PFSK-1 (cell line): ENCODE measurements around the gene PRKAB2.

Source experiments
- FOXP2 ChIP-seq: optimal IDR thresholded peaks from 2 replicates; pipeline ENCODE3; 2011; ENCODE audit warnings: borderline replicate concordance, control low read depth, inconsistent platforms; ENCODE audit not compliant: insufficient read depth; ENCODE audit errors: extremely low read length, extremely low read depth
- POLR2AphosphoS5 ChIP-seq: IDR thresholded peaks from 2 replicates; pipeline ENCODE4 v1.6.1; 2012; ENCODE audit warnings: low read depth, mild to moderate bottlenecking, control low read depth, low read length, moderate library complexity
- REST ChIP-seq, 2 experiments: IDR thresholded peaks; 2 replicates each; pipeline versions ENCODE4 v1.6.1 to v1.8.0; 2011 to 2012; ENCODE audit warnings: low read depth in 2 of 2, low read length in 2 of 2, control low read depth in 1 of 2, inconsistent platforms in 1 of 2, mild to moderate bottlenecking in 1 of 2, moderate library complexity in 1 of 2; ENCODE audit not compliant: insufficient read depth in 1 of 2
- SIN3A ChIP-seq: IDR thresholded peaks from 2 replicates; pipeline ENCODE4 v1.6.1; 2012; ENCODE audit warnings: mild to moderate bottlenecking, low read length, moderate library complexity, borderline replicate concordance; ENCODE audit not compliant: insufficient read depth
- TAF1 ChIP-seq: IDR thresholded peaks from 2 replicates; pipeline ENCODE4 v1.6.1; 2012; ENCODE audit warnings: low read length, control low read depth, borderline replicate concordance; ENCODE audit not compliant: insufficient read depth

The PRKAB2 gene

DNA sequence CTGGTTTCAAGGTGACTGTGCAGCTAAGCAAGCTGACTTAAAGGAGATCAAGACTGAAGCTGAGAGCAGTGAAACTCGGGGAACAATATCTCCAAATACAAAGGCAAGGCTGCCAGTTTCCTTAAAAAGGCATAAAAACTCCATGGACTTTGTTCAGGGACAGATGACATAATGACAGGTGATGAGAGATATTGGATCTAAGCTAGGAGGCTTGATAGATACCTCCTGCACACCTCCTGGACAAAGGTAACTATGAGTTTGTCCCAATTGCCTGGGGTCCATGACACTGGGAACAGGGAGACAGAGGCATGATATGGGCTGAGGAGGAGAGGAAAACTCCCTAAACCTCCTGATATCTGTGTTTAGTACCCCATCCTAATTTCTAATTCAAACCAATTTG is 55.2 kb downstream of the PRKAB2 start:
- TF ChIP-seq FOXP2, result no peak

GRCh38 chr1:147115496-147115895 is 56.8 kb downstream of the PRKAB2 start:
- TF ChIP-seq SIN3A (no peak), TAF1 (no peak), FOXP2 (no peak), POLR2AphosphoS5 (no peak), REST (IDR thresholded peaks at IDR 0.05; ENCODE audit: insufficient read depth in 1 of 2, low read depth in 2 of 2, low read length in 2 of 2) (no peak)

- TF ChIP-seq POLR2AphosphoS5, result no peak
- no peak for TF ChIP-seq TAF1
- no peak for TF ChIP-seq FOXP2
- TF ChIP-seq REST (IDR thresholded peaks at IDR 0.05; ENCODE audit: insufficient read depth in 1 of 2, low read depth in 2 of 2, low read length in 2 of 2), result no peak
- TF ChIP-seq SIN3A, result no peak
Measured at GRCh38 chr1:147111381-147112130, 60.7 kb downstream of the PRKAB2 start.

GRCh38 chr1:147110872-147111271 is 61.4 kb downstream of the PRKAB2 start:
- no peak for TF ChIP-seq TAF1
- no peak for TF ChIP-seq SIN3A
- TF ChIP-seq FOXP2, result no peak
- TF ChIP-seq POLR2AphosphoS5, result no peak
- no peak for TF ChIP-seq REST (IDR thresholded peaks at IDR 0.05; ENCODE audit: insufficient read depth in 1 of 2, low read depth in 2 of 2, low read length in 2 of 2)

DNA sequence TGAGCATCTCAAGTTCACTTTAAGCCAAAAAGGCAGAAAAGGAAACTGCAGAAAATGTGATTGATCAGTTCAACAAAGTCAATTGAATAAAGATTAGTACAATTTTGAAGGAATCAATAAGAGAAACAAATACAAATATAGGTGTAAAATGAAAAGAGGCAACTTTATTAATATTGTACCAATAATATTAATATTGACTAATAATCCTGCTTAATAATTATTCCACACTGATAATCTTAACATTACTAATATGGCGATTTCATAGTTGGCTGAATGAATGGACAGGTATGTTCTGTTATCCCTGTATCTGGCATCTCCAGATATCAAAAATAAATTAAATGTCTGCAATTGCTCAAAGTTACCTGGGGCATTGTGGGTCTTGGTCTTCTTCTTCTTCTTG is 61.8 kb downstream of the PRKAB2 start:
- TF ChIP-seq SIN3A (no peak), POLR2AphosphoS5 (no peak), REST (IDR thresholded peaks at IDR 0.05; ENCODE audit: insufficient read depth in 1 of 2, low read depth in 2 of 2, low read length in 2 of 2) (no peak), TAF1 (no peak), FOXP2 (no peak)
